H9 (cell line): ENCODE measurements around the gene BTG3. TPM values are rescaled to one million over a fixed set of nuclear protein-coding genes. Genes with fewer than 3 reads are reported as not detected.

Experiments used
- DNase-seq: peaks from one replicate; pipeline ENCODE4 v3.0.0-alpha.2; 2017
- H2AFZ ChIP-seq: one replicate; pipeline ENCODE4 v1.6.1; 2013; ENCODE audit warnings: mild to moderate bottlenecking, low read length, control low read depth, moderate library complexity
- H2AK5ac ChIP-seq: 2 replicates; pipeline ENCODE4 v1.6.1; 2013; ENCODE audit warnings: low read length, control low read depth, mixed read lengths; ENCODE audit not compliant: insufficient read length
- H2BK120ac ChIP-seq: one replicate; pipeline ENCODE4 v1.6.1; 2013; ENCODE audit warnings: low read depth, mild to moderate bottlenecking, low read length, control low read depth, inconsistent platforms; ENCODE audit not compliant: poor library complexity, severe bottlenecking
- H2BK12ac ChIP-seq: 2 replicates; pipeline ENCODE4 v1.6.1; 2013; ENCODE audit warnings: low read length, control low read depth, mixed read lengths, low read depth; ENCODE audit not compliant: insufficient read length
- H2BK15ac ChIP-seq: 2 replicates; pipeline ENCODE4 v1.6.1; 2013; ENCODE audit warnings: low read depth, low read length, control low read depth
- H2BK20ac ChIP-seq: one replicate; pipeline ENCODE4 v1.6.1; 2013; ENCODE audit warnings: low read depth, mild to moderate bottlenecking, low read length, control low read depth, inconsistent platforms; ENCODE audit not compliant: poor library complexity, severe bottlenecking
- H2BK5ac ChIP-seq: 2 replicates; pipeline ENCODE4 v1.6.1; 2013; ENCODE audit warnings: low read length, control low read depth, mixed read lengths; ENCODE audit not compliant: insufficient read length
- H3K14ac ChIP-seq: 2 replicates; pipeline ENCODE4 v1.6.1; 2013; ENCODE audit warnings: low read length, control low read depth; ENCODE audit not compliant: insufficient read depth
- H3K18ac ChIP-seq: 2 replicates; pipeline ENCODE4 v1.6.1; 2013; ENCODE audit warnings: low read depth, mild to moderate bottlenecking, mixed read lengths, low read length, control low read depth; ENCODE audit not compliant: insufficient read length
- H3K23ac ChIP-seq: 2 replicates; pipeline ENCODE4 v1.6.1; 2013; ENCODE audit warnings: low read length, control low read depth, mixed read lengths, low read depth; ENCODE audit not compliant: insufficient read length
- H3K23me2 ChIP-seq: 2 replicates; pipeline ENCODE4 v1.6.1; 2013; ENCODE audit warnings: low read depth, mild to moderate bottlenecking, mixed read lengths, low read length, control low read depth; ENCODE audit not compliant: insufficient read length, poor library complexity, severe bottlenecking
- H3K27ac ChIP-seq: 2 replicates; pipeline ENCODE4 v1.5.1; 2013; ENCODE audit warnings: low read length, control low read depth, mixed read lengths, low read depth; ENCODE audit not compliant: insufficient read length
- H3K27me3 ChIP-seq: 2 replicates; pipeline ENCODE4 v1.6.1; 2013; ENCODE audit warnings: low read length, control low read depth, inconsistent platforms; ENCODE audit not compliant: insufficient read depth
- H3K4ac ChIP-seq: 2 replicates; pipeline ENCODE4 v1.6.1; 2013; ENCODE audit warnings: low read depth, mild to moderate bottlenecking, control low read depth, inconsistent platforms, low read length, moderate library complexity
- H3K4me1 ChIP-seq: 2 replicates; pipeline ENCODE4 v1.6.1; 2013; ENCODE audit warnings: low read length, control low read depth, inconsistent platforms; ENCODE audit not compliant: insufficient read depth
- H3K4me2 ChIP-seq: 2 replicates; pipeline ENCODE4 v1.6.1; 2013; ENCODE audit warnings: low read length, control low read depth, mixed read lengths; ENCODE audit not compliant: insufficient read length, insufficient read depth
- H3K56ac ChIP-seq: 2 replicates; pipeline ENCODE4 v1.6.1; 2013; ENCODE audit warnings: low read depth, mild to moderate bottlenecking, mixed read lengths, low read length, control low read depth; ENCODE audit not compliant: insufficient read length
- H3K79me1 ChIP-seq: 2 replicates; pipeline ENCODE4 v1.6.1; 2013; ENCODE audit warnings: low read depth, mild to moderate bottlenecking, moderate library complexity, low read length, control low read depth, inconsistent platforms; ENCODE audit not compliant: insufficient read depth, poor library complexity, severe bottlenecking
- H3K79me2 ChIP-seq: 2 replicates; pipeline ENCODE4 v1.6.1; 2013; ENCODE audit warnings: low read length, control low read depth, inconsistent platforms; ENCODE audit not compliant: insufficient read depth
- H3K9ac ChIP-seq: 2 replicates; pipeline ENCODE4 v1.6.1; 2013; ENCODE audit warnings: low read length, control low read depth, mixed read lengths; ENCODE audit not compliant: insufficient read length; ENCODE audit errors: extremely low read depth
- H3K9me3 ChIP-seq: one replicate; pipeline ENCODE4 v1.6.1; 2013; ENCODE audit warnings: low read depth, low read length, inconsistent platforms; ENCODE audit not compliant: control insufficient read depth
- H3T11ph ChIP-seq: one replicate; pipeline ENCODE4 v1.6.1; 2013; ENCODE audit warnings: mild to moderate bottlenecking, low read length, control low read depth, inconsistent platforms
- H4K20me1 ChIP-seq: one replicate; pipeline ENCODE4 v1.6.1; 2013; ENCODE audit not compliant: control insufficient read depth, insufficient read length, insufficient read depth
- H4K5ac ChIP-seq: 2 replicates; pipeline ENCODE4 v1.6.1; 2013; ENCODE audit warnings: low read depth, mild to moderate bottlenecking, mixed read lengths, low read length, control low read depth; ENCODE audit not compliant: insufficient read length
- H4K8ac ChIP-seq: replicated peaks from 2 replicates; pipeline ENCODE4 v1.6.1; 2013; ENCODE audit warnings: low read length, control low read depth, mixed read lengths, low read depth; ENCODE audit not compliant: insufficient read length
- H4K91ac ChIP-seq: 2 replicates; pipeline ENCODE4 v1.6.1; 2013; ENCODE audit warnings: low read depth, mild to moderate bottlenecking, moderate library complexity, mixed read lengths, low read length, control low read depth; ENCODE audit not compliant: insufficient read length
- H3K27ac Mint-ChIP-seq, 3 experiments: 2 replicates in 2 of 3; 3 replicates in 1 of 3; pipeline ENCODE4 v1.8.0; 2020 to 2021; ENCODE audit warnings: mixed read lengths in 3 of 3, mild to moderate bottlenecking in 1 of 3, moderate library complexity in 1 of 3
- H3K27me3 Mint-ChIP-seq: 2 replicates; pipeline ENCODE4 v1.8.0; 2021; ENCODE audit warnings: low read depth, mild to moderate bottlenecking, moderate library complexity, mixed read lengths
- H3K36me3 Mint-ChIP-seq, 3 experiments: 2 replicates in 2 of 3; 3 replicates in 1 of 3; pipeline ENCODE4 v1.8.0; 2020 to 2021; ENCODE audit warnings: low read depth in 3 of 3, mixed read lengths in 3 of 3; ENCODE audit not compliant: insufficient read depth in 1 of 3
- H3K4me1 Mint-ChIP-seq, 2 experiments: 2 replicates each; pipeline ENCODE4 v1.8.0; 2020; ENCODE audit warnings: mixed read lengths in 2 of 2
- H3K4me3 Mint-ChIP-seq, 2 experiments: 2 replicates in 1 of 2; 3 replicates in 1 of 2; pipeline ENCODE4 v1.8.0; 2020 to 2021; ENCODE audit warnings: mild to moderate bottlenecking in 2 of 2, mixed read lengths in 2 of 2, moderate library complexity in 1 of 2
- H3K9me3 Mint-ChIP-seq, 2 experiments: 2 replicates in 1 of 2; 3 replicates in 1 of 2; pipeline ENCODE4 v1.8.0; 2020; ENCODE audit warnings: mild to moderate bottlenecking in 2 of 2, mixed read lengths in 2 of 2, moderate library complexity in 1 of 2
- WGBS: extraction: QIAGEN DNeasy Blood & Tissue Kit; methylation state at CpG from one replicate; pipeline ENCODE4 v1.1.7; 2013; ENCODE audit warnings: missing lambda C conversion rate, low lambda C conversion rate, mixed read lengths; ENCODE audit not compliant: insufficient read length; ENCODE audit errors: extremely low coverage; 5-methylcytosine and 5-hydroxymethylcytosine counted together
- total RNA-seq: library from RNA; stranded (reverse); gene quantifications from 2 replicates; pipeline ENCODE4 v1.2.1, GENCODE V29; 2021
- TF ChIP-seq, protein P1 (sequence below): fragments of 200-600 bp; sonication (generic); conservative IDR thresholded peaks from 3 replicates; pipeline ENCODE4 v1.8.0; 2021; ENCODE audit warnings: antibody characterized with exemption, mild to moderate bottlenecking

Gene BTG3
- total RNA-seq, 1 experiment from 2014 or later = 32.2 TPM

- no peak overlapping the region for H4K91ac ChIP-seq
- TF ChIP-seq, protein P1, sequence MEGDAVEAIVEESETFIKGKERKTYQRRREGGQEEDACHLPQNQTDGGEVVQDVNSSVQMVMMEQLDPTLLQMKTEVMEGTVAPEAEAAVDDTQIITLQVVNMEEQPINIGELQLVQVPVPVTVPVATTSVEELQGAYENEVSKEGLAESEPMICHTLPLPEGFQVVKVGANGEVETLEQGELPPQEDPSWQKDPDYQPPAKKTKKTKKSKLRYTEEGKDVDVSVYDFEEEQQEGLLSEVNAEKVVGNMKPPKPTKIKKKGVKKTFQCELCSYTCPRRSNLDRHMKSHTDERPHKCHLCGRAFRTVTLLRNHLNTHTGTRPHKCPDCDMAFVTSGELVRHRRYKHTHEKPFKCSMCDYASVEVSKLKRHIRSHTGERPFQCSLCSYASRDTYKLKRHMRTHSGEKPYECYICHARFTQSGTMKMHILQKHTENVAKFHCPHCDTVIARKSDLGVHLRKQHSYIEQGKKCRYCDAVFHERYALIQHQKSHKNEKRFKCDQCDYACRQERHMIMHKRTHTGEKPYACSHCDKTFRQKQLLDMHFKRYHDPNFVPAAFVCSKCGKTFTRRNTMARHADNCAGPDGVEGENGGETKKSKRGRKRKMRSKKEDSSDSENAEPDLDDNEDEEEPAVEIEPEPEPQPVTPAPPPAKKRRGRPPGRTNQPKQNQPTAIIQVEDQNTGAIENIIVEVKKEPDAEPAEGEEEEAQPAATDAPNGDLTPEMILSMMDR = no peak
- no peak overlapping the region for H3T11ph ChIP-seq
- H2BK15ac ChIP-seq = no peak overlapping the region
- H3K27ac ChIP-seq = no peak overlapping the region
- Mint-ChIP-seq H3K9me3 (no peaks in the 10 kb centered on the region; a peak in 1 of 5 replicates), H3K27ac (no peak overlapping the region), H3K36me3 (no peaks in the 10 kb centered on the region; a peak in 1 of 7 replicates), H3K4me1 (peaks cover 9 to 10% of the 10 kb centered on the region in 2 experiments), H3K27me3 (no peaks in the 10 kb centered on the region; the same call in 1 of the 2 replicates), H3K4me3 (no peak overlapping the region)
- H2BK12ac ChIP-seq = no peak overlapping the region
- no peaks in the 10 kb centered on the region for H3K79me2 ChIP-seq
- H3K18ac ChIP-seq = no peak overlapping the region
- no peak overlapping the region for H3K23ac ChIP-seq
- no peak overlapping the region for H4K5ac ChIP-seq
- H4K8ac ChIP-seq = no peak overlapping the region
- H3K4me2 ChIP-seq = no peak overlapping the region
- H3K4ac ChIP-seq = no peak overlapping the region
- H2BK5ac ChIP-seq = no peak overlapping the region
- no peak overlapping the region for H2BK20ac ChIP-seq
- H3K9ac ChIP-seq = no peak overlapping the region
- no peaks in the 10 kb centered on the region for H3K27me3 ChIP-seq
- WGBS = no CpG with 5 or more reads among the region's 6 CpGs
- DNase-seq = no peak
- H4K20me1 ChIP-seq = no peaks in the 10 kb centered on the region
- no peak overlapping the region for H3K14ac ChIP-seq
- no peak overlapping the region for H3K56ac ChIP-seq
- no peaks in the 10 kb centered on the region for H3K79me1 ChIP-seq
- H2AK5ac ChIP-seq = no peak overlapping the region
- no peaks in the 10 kb centered on the region for H3K23me2 ChIP-seq
- H2BK120ac ChIP-seq = no peak overlapping the region
- no peaks in the 10 kb centered on the region for H3K4me1 ChIP-seq
- H3K9me3 ChIP-seq = no peaks in the 10 kb centered on the region
- no peak overlapping the region for H2AFZ ChIP-seq
Observed at GRCh38 chr21:17658931-17659330, 46.2 kb upstream of the BTG3 start.
